OCI-LY7 (cell line): ENCODE data around the gene SEBOX. TPM values are rescaled to one million over a fixed set of nuclear protein-coding genes. Genes with fewer than 3 reads are reported as not detected.
A peak's percentile ranks its signal among the peaks of the same experiment; 100 is the strongest.

ENCODE experiments used
- BruUV-seq: library from RNA; stranded (reverse); fragments of 400-500 nt; replicated peaks from 2 replicates; lab custom pipeline; 2021; lab: Mats Ljungman, UMichigan
- CTCF ChIA-PET: fragments of 300-600 bp; sonication (Branson Sonifier 250); formaldehyde crosslinking; loops from one replicate; lab custom pipeline; 2022; ENCODE audit warnings: antibody characterized with exemption; ENCODE audit not compliant: unreplicated experiment; lab: Charles Lee
- POLR2A ChIA-PET: fragments of 300-600 bp; sonication (Branson Sonifier 250); formaldehyde crosslinking; loops from one replicate; lab custom pipeline; 2022; ENCODE audit warnings: antibody characterized with exemption; lab: Charles Lee
- DNase-seq: peaks from one replicate; pipeline ENCODE4 v3.0.0-alpha.2; 2015; ENCODE audit warnings: low spot score
- H2AFZ ChIP-seq: fragments of 200-600 bp; sonication (generic), shearing (Covaris generic); 2 replicates; pipeline ENCODE4 v1.6.1; 2014; ENCODE audit warnings: mild to moderate bottlenecking, antibody characterized with exemption, low read length, moderate library complexity
- H3K27ac ChIP-seq: fragments of 200-600 bp; sonication (generic); 2 replicates; pipeline ENCODE4 v1.5.1; 2014; ENCODE audit warnings: mixed run types, low read depth, mild to moderate bottlenecking, moderate library complexity, low read length, inconsistent platforms; ENCODE audit not compliant: poor library complexity, severe bottlenecking
- H3K36me3 ChIP-seq: fragments of 200-600 bp; sonication (generic); 2 replicates; pipeline ENCODE4 v1.6.1; 2014; ENCODE audit warnings: mild to moderate bottlenecking, antibody characterized with exemption, low read length, moderate library complexity, mixed read lengths; ENCODE audit not compliant: insufficient read depth
- H3K4me1 ChIP-seq: fragments of 200-600 bp; sonication (generic); 2 replicates; pipeline ENCODE4 v1.5.1; 2014; ENCODE audit warnings: mild to moderate bottlenecking, low read length; ENCODE audit not compliant: insufficient read depth, poor library complexity, severe bottlenecking
- H3K4me2 ChIP-seq: fragments of 200-600 bp; sonication (generic); 2 replicates; pipeline ENCODE4 v1.6.1; 2014; ENCODE audit warnings: mild to moderate bottlenecking, low read length
- H3K4me3 ChIP-seq: fragments of 200-600 bp; sonication (generic); 2 replicates; pipeline ENCODE4 v1.5.1; 2014; ENCODE audit warnings: mild to moderate bottlenecking, low read depth, low read length; ENCODE audit not compliant: poor library complexity, severe bottlenecking
- H3K79me2 ChIP-seq: fragments of 200-600 bp; sonication (generic); 2 replicates; pipeline ENCODE4 v1.6.1; 2016; ENCODE audit warnings: low read depth, mild to moderate bottlenecking, low read length, moderate library complexity, mixed read lengths; ENCODE audit not compliant: insufficient read depth
- H3K9me2 ChIP-seq: fragments of 200-600 bp; sonication (generic); 2 replicates; pipeline ENCODE4 v1.6.1; 2016; ENCODE audit warnings: mild to moderate bottlenecking, low read length, mixed read lengths; ENCODE audit not compliant: insufficient read depth
- H3K9me3 ChIP-seq: fragments of 200-600 bp; sonication (generic); 2 replicates; pipeline ENCODE4 v1.6.1; 2014; ENCODE audit warnings: mild to moderate bottlenecking, mixed run types, low read length, mixed read lengths
- H4K20me1 ChIP-seq: fragments of 200-600 bp; sonication (generic); 2 replicates; pipeline ENCODE4 v1.6.1; 2014; ENCODE audit warnings: mild to moderate bottlenecking, antibody characterized with exemption, low read length, moderate library complexity, mixed read lengths; ENCODE audit not compliant: insufficient read depth
- CTCF ChIP-seq: fragments of 200-600 bp; sonication (generic); conservative IDR thresholded peaks from 2 replicates; pipeline ENCODE4 v1.5.1; 2014; ENCODE audit warnings: mild to moderate bottlenecking, antibody characterized with exemption, low read length, moderate library complexity, mixed read lengths
- EZH2phosphoT487 ChIP-seq: fragments of 200-600 bp; sonication (generic); IDR thresholded peaks from 2 replicates; pipeline ENCODE4 v1.6.1; 2018; ENCODE audit warnings: low read depth, borderline replicate concordance, mild to moderate bottlenecking, mixed run types, antibody characterized with exemption, low read length, moderate library complexity, mixed read lengths
- intact Hi-C: fragments of 100-400 bp; cut with micrococcal nuclease; formaldehyde crosslinking; loops from one replicate; pipeline ENCODE4 v1.10.0; 2022; ENCODE audit not compliant: unreplicated experiment
- total RNA-seq, 2 experiments: library from RNA; depleted of rRNA in 1 of 2; stranded (reverse); fragments of >200 nt in 1 of 2; shearing (Covaris generic) in 1 of 2; gene quantifications; 2 replicates each; pipeline ENCODE4 v1.2.3, GENCODE V29; 2014 to 2022

The SEBOX gene
- total RNA-seq, 2 experiments from 2014 or later = not detected

GRCh38 chr17:28317099-28317965 is 47.7 kb downstream of the SEBOX start:
- CTCF ChIA-PET = interaction anchor here (0.6 kb wide), 1 partner anchor 18 kb away, joined by 3 read pairs; the partner anchor contains the start of gene TNFAIP1
- Histone ChIP-seq H3K36me3 (peaks cover 23% of the 10 kb centered on the region), H3K9me2 (no peaks in the 10 kb centered on the region), H3K4me3 (peak overlapping the region; percentile 89), H4K20me1 (no peaks in the 10 kb centered on the region), H3K79me2 (peaks cover 32% of the 10 kb centered on the region), H3K4me2 (peak overlapping the region; percentile 91), H2AFZ (peak overlapping the region; percentile 53; the same call in 1 of the 2 replicates), H3K9me3 (no peaks in the 10 kb centered on the region), H3K4me1 (peaks cover 27% of the 10 kb centered on the region), H3K27ac (no peak overlapping the region)
- no peak for TF ChIP-seq CTCF
- no TSS peak for BruUV-seq
- intact Hi-C loops = no loop called here
- POLR2A ChIA-PET = interaction anchor here (0.6 to 3.8 kb wide), 4 partner anchors 13 to 1454 kb away, joined by 3 to 20 read pairs (median 4); partner anchors contain the start of genes IFT20, POLDIP2 and TNFAIP1
- DNase-seq = no peak

- Histone ChIP-seq H3K79me2 (peaks cover 19% of the 10 kb centered on the region), H3K27ac (no peak overlapping the region), H3K4me3 (no peak overlapping the region), H3K9me2 (no peaks in the 10 kb centered on the region), H3K9me3 (no peaks in the 10 kb centered on the region), H3K4me1 (peaks cover 19% of the 10 kb centered on the region), H2AFZ (no peak overlapping the region), H3K4me2 (no peak overlapping the region), H4K20me1 (no peaks in the 10 kb centered on the region), H3K36me3 (peaks cover 10% of the 10 kb centered on the region; the same call in 1 of the 2 replicates)
- DNase-seq = no peak
- ChIA-PET POLR2A (no interaction called here), CTCF (no interaction called here)
- no TSS peak for BruUV-seq
- intact Hi-C loops = no loop called here
- TF ChIP-seq CTCF (no peak), EZH2phosphoT487 (no peak)
Observed at GRCh38 chr17:28315846-28316705, 48.9 kb downstream of the SEBOX start.
